Measurements from ENCODE around the gene SORCS2.

The SORCS2 gene

DNA sequence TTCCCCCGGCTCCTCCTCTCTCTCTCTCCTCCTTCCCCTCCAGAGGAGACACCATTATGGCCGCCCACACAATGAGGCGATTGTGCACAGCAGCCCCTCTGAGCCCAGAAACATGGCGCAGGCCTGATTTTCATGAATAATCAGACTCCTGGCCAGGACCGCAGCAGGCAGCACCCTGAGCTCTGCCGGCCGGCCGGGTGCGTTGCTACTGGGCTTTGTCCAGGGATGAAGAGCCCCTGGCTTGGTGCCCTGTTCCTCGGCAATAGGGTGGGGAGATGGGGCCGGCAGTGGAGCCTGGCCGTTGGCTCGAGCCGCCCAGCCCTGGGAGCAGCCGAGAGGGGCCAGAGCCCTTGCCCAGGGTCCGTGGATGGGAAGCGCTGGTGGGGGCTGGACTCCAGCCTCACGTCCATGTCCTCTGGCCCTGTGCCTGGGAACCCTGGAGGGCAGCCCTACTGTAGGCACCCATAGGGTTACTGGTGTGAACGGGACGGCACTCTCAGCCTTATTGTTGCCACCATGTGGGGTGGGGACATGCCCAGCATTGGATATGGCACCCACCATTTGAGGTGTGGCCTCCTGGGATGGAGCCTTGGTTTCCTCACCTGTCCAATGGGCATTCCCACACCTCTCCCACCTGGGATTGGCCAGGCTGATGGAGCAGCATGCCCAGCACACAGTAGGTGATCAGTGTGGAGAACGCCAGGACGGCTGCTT is 103.0 kb downstream of the SORCS2 start:
- no peak for DNase-seq

DNA sequence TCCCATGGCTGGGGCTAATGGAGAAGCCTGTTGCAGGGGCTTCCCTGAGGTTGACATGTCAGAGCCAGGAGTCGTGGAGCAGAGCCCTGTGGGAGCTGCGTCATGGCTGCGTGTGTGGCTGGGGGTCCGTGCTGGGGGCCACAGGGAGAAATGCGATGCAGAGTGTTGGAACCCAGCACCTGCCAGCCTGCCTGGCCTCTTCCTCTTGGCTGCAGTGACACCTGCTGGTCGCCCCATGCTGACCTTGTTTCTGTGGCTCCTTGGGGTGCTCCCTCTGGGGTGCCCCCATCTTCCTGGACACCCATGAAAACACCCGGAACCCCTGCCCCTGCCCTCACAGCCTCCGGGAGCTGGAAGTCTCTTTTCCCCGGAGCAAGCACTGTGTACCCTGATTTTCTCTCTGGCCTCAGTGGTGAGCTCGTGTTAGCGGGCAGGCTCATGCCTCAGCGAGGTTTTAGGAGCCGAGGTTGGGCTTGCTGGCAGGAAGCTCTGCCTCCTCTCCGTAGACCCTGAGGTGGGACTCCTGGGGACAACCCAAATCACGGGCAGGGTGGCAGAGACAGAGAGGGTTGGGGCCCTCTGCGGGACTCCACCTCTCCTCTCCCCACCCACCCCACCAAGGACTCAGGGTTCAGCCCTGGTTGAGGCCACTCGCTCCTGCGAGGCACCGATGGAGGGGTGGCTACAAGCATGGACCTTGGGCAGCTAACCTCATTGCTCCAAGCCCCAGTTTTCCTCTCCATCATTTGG is 103.7 kb downstream of the SORCS2 start:
- DNase-seq, result no peak

DNA sequence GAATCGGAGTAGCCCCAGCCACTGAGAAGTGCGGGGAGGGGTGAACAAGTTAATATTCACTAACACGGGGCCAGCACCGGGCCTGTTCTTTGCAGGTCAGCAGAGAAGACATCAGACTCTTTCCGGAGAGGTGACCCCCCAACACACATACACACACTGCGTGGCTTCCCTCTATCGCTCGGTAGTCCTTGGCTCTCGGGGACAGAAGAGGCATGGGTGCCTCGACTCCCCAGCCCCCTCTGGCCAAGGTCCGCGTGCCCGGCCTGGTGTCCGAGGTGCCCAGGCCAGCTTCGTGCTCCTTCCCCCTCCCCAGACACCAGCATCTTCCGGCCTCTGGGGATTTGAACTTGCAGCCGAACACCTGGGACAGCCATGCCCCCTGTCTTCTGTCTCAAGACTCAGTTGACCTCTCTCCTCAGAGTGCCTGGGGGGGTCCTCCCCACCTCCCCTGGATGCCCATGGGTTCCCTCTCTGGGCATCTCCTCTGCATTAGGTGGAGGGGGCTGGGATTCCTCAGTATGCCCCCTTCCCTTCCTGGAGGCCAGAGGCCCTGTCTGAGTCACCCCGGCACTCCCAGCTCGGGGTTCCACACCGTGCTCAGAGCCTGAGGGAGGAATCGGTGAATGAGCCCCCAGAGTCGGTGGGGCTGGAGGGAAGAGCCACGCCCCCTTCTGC is 104.5 kb downstream of the SORCS2 start:
- DNase-seq, result no peak

DNA sequence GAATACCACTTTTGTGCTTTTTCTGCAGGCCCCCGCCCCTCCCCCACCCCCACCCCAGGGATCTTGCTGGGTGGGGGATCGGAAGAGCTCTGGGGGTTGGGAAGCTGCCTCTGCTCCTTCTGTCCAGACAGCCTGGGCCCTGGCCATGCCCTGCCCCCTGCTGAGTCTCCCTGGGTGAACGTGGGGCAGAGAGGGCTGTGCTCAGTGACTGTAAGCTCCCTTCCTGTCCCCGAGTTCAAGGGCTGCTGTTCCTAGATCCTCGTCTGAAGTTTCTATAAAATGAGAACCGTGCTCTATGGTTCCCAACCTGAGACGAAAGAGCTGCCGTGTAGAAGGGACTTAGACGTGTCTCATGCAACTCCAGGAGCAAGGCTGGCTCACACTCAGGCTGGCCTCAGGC is 105.0 kb downstream of the SORCS2 start:
- no peak for DNase-seq

- DNase-seq, result no peak
These were observed 105.5 kb downstream of the SORCS2 start for GRCh38 chr4:7297881-7298280.

- no peak for DNase-seq
These were observed 106.3 kb downstream of the SORCS2 start for GRCh38 chr4:7298619-7299009.

DNA sequence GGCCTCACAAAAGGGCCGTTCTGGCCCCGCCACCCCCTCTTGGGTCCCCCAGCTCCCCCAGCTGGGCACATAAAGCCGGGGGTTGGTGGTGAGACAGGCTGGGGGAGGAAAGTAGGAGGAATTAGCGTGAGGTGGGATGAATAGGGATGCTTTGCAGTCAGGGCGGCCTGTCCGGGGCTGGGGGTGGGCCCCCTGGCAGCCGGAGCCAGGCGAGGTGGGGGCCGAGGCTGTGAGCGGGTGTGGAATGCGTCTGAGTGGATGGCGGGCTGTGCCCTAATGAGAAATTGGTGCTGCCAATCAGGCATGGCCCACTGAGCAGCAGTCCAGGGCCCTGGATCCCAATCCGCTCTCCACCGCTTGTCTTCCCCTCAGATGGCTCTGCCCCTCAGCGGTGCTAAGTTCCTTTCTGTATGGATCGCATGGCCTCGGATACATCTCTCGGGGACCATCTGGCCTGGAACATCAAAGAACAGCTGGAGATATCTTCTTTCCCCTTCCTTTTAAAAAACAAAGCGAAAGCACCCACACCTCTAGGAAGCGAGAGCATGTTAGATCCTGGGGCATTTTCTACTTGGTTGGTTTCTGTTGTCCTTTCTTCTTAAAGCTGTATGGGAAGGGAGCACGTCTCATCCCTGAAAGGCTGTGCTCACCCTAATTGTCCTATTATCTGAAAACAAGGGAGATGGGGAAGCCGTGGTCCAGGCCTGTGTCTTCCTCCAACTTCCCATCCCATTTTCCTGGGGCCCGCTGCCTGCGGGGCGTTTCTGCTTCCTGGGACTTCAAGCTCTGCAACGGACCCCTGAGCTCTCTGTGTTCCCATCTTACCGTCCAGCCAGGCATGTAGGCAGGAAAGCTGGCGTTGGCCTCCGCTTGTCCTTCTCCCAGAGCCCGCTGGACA is 106.9 kb downstream of the SORCS2 start:
- no peak for DNase-seq

- DNase-seq, result no peak
These were observed 107.8 kb downstream of the SORCS2 start for GRCh38 chr4:7299908-7300710.

DNA sequence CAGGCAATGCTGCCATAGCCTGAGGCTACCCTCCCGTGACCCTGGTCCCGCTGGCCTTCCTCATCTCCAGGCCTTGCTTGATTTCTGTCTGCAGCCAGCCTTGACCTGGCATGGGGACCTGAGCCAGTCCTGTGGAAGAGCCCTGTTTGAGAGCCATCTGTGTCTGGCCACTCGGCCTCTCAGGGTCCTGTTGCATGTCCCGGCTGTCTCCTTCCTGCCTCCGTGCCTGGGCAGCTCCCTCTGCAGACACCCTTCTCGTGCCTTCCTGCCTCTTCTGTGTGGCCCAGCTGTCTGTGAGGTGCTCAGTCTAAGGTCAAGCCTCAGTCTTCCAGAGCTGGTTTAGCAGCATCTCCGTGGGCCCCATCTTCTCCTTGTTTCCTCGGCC is 108.4 kb downstream of the SORCS2 start:
- no peak for DNase-seq

DNA sequence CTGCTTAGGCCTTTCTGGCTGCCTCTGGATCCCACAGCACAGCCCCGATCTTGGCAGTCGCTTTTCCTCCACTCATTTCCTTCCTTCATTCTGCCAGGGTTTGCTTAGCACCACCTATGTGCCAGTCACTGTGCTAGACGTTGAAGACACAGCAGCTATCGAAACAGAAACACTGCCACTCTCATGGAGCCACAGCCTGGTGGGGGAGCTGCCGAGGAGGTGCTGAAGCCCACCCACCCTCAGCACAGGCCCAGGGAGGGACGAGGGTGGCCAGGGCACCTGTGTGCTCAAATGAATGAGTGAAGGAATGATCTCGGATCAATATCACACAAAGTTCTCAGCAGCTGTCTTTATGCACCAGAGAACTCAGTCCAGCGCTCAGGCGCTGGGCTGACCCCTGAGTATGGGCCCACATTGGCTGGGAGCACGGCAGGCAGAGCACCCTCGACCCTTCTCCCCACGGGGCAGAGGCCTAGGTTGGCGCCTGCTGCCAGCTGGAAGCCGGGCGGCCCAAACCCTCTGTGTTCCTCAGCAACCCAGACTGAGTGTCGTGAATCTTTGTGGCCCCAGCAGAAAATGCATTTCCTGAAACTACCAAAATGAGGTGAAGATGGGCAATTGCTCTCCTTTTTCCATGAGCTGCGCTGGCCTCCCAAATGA is 108.9 kb downstream of the SORCS2 start:
- DNase-seq, result no peak

DNA sequence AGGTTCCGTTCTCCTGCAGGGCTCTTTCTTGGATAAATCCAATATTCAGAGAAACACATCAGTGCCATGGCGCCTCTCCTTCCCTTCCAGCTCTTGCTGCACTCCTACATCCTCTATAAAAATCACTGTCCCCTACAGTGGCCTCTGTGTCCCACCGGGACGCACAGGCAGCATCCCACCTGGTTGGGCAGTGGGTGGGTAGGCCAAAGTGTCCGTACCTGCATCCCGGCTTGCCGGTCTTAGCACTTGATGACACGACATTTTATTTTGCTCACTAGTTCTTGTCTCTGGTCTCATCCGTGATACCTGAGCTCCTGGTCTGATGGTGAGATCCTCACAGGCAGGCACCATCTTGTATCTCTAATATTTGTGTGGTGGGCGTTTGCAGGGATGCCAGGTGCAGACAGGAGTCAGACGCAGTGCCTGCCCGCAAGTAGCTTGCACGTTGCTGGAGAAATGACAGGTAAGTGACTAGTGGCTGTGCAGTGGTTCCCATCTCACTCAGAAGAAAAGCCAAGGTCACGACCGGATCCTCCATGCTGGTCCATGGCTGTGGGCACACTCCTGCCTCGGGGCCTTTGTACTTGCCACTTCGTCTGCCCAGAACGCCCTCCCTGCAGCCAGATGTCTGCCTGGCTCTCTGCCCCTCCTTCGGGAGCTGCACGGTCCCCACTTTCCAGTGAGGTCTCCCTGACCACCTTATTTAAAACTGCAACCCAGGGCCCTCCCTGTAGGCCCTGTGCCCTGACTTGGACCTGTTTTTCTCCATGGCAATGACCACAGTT is 109.7 kb downstream of the SORCS2 start:
- no peak for DNase-seq

DNA sequence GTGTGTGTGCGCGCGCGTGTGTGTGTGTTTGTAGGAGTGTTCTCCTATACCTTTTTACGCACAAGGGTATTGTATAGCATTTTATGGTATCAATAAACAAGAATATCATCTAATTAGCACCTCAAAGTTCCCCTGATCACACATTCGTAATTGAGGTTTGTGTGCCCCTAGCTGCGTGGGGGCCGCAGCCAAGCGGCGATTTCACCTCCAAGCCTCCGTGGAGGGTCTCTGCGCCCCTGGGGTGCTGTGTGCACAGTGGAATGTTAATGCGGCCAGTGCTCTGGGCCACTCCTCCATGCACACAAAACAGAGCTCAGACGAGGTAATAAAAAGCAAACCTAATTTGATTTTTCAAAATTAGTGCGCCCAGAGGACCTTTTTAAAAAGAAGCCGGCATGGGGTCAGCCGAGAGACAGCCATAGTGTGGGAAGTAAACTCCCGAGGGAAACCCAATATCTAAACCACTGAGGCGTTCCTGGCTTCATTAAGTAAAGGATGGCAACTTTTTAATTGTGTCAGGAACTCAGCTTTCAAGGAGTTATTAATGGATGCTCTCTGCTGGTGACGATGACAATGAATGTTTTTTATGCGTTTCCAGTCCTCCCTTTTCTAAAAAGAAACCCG is 110.6 kb downstream of the SORCS2 start:
- no peak for DNase-seq

- DNase-seq, result no peak
These were observed 111.2 kb downstream of the SORCS2 start for GRCh38 chr4:7303561-7303960.

DNA sequence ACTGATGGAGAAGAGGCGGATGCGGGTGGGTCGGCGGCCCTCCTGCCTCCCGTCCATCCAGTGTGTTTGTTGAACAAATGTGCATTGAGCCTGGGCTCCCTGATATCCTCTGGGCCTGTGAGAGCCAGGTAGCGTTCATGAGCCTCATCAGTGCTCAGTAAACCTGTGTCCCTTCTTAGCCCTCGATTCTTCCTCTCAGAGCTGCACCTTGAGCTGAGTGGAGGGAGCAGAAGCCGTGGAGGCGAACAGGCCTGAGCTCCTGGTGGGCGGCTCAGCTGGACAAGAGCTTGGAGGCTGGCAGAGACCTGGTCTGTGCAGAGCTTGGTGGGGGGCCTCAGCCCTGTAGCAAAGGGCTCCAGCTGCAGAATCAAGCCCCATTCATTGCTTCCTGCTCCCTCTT is 112.1 kb downstream of the SORCS2 start:
- no peak for DNase-seq

DNA sequence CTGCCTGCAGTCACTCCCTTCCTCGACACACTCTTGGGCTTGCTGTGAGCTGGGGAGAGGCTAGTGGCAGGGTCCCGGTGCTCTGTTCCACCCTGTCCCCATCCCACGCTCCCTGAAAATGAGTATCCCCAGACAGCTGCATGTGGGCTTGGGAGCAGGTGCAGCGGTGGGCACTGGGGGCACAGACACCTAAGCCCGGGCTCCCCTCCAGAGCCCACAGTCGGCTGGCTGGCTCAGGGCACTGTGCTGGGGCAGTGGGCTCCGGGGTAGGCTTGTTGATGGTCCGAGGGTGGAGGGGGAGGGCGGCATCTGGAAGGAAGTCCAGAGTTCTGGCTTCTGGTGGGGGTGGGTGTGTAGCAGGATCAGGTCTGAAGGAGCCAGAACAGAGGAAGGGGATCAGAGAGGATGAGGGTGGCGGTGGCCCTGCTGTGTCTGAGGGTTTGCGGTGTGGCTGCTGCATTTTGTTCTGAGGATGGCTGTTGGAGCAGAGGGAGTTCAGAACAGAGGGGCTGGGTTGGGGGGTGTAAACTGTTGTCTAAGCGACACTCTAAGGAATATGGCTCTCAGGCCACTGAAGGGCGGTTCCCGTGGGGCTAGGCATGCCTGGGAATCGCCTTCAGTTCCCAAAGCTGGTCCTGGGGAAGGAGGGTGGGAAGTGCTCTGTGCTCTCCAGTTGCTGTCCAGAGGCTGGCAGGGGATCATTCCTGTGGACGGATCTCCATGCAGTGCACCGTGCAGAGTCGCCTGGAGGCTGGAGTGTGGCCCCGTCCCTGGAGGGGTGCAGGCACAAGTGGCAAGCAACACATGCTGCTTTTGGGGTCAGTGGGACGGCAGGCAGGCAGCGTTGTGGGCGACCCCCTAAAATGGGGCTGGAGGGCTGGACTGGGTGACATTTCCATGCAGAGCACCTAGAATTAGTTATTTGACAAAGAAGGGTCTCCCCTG is 114.0 kb downstream of the SORCS2 start:
- DNase-seq, result no peak

DNA sequence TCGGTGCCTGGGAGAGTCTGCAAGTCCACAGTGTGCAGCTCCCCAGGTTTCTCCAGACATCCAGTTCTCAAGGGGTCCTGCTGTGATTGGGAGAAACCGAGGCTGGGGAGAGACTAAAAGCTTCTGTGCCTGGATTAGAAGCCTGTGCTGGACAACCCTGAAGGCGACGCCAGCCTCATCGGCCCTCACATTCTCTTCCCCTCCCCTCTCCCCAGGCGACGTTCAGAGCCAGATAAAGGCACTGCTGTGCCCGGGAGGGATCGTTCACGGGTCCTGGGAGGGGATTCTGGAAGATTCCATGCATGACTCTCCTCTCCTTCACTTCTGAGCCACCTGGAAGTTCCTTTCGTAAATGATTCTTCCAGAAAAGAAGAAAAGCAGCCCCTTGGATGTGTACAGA is 114.6 kb downstream of the SORCS2 start:
- no peak for DNase-seq

- no peak for DNase-seq
These were observed 115.2 kb downstream of the SORCS2 start for GRCh38 chr4:7307394-7308099.

DNA sequence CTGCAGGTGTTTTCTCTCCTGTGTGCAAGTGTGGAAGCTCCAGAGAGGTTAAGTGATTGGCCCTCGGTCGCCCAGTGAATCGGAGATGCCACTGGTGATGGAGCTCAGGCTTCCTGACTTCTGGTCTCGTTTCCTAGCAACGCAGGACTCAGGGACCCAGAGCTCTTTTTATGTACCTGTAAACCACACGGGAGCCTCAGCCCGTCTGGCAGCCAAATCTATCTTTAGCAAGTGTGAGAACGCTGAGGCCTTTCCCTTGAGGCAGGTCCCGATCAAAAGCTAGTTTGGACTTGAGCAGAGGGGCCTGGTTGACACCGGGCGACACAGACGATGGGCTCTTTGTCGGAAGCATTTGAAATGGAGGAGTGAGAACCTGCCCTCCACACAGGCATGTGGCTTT is 116.8 kb downstream of the SORCS2 start:
- no peak for DNase-seq
